Fibroblast of upper back skin (primary cell): ENCODE data around the gene ATP1B4.
A peak's percentile ranks its signal among the peaks of the same experiment; 100 is the strongest.
"Not testable (repeated sequence)": the region's sequence is repeated elsewhere in the genome, so short reads cannot be mapped to it uniquely, and the experiment has no call there.

Experiments
- DNase-seq: peaks from one replicate; pipeline ENCODE4 v3.0.0-alpha.2; 2013

The ATP1B4 gene

DNA sequence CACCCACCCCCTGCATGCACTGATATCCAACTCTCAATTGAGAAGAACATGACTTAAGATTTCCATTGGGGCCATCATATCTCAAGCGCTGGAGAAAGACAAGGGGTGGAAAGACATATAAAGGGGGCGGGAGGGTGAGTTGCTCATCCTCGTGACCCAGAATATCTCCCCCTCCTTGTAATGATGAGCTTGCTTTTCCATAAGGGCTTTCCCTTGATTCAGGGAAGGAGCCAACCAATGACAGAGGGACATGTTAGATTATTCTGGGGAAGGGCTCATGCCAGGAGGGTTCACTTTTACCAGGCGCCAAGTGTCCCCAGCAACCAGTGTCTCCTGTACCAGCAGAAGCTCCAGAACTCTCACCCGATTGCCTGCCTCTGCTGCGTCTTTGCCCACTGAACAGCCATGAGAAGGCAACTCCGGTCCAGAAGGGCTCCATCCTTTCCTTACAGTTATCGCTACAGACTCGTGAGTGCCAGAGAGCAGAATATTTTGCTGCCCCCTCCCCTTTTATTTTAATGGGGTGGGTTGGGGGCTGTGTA, at the start of gene ATP1B4:
Gene ATP1B4, plus strand, starts transcription at position 326 of the 542 bp plus-strand sequence. Its CDS starts 80 bp downstream, at position 406.
- no peak for DNase-seq

DNA sequence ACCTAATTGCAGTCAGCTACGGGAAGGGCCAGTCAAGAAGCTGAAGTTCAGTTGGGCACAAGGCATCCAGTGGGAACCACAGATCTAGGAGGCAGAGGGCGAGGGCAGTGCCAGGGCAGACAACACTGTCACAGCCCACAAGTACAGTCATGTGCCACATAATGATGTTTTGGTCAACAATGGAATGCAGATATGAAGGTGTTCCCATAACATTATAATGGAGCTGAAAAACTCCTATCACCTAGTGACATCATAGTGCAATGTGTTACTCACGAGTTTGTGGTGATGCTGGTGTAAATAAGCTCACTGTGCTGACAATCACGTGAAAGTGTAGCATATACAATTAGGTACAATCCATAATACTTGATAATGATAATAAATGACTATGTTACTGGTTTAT, 46.1 kb upstream of the ATP1B4 start:
- DNase-seq: no peak

DNA sequence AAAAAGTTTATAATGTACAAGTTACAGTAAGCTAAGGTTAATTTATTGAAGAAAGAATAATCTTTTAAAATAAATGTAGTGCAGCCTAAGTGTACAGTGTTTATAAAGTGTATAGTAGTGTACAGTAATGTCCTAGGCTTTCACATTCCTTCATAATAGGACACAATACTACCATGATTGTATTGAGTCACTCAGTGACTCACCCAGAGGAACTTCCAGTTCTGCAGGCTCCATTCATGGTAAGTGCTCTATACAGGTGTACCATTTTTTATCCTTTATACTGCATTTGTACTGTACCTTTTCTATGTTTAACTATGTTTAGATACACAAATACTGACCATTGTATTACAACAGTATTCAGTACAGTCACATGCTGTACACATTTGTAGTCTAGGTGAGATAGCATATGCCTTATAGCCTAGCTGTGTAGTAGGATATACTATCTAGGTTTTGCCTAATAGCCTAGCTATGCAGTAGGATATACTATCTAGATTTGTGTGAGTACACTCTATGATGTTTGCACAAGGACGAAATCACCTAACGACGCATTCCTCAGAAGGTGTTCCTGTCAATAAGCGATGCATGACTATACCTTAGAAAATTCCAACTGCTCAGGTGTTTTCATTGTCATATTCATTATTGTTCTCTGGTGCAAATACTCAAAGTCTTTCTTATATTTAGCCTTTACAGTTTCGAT, 45.2 kb upstream of the ATP1B4 start:
- DNase-seq: peak; percentile 13

DNA sequence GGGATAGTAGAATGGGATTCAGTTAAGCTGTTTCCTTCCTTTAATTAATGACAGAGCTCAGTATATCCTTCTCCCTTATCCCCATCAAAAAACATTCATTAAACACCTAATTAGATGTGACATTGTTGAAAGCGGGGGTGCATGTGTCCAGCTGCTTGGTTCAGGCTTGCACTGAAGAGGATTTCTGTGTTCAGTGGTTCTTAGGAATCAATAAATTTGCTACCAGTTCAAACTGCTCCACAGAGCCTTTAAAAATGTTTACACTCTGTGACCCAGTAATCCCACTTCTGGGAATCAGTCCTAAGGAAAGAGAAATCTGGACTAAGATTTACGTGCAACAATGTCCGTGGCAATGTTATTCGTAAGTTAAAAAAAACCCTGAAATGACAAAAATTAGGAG, 43.5 kb upstream of the ATP1B4 start:
- no peak for DNase-seq

DNA sequence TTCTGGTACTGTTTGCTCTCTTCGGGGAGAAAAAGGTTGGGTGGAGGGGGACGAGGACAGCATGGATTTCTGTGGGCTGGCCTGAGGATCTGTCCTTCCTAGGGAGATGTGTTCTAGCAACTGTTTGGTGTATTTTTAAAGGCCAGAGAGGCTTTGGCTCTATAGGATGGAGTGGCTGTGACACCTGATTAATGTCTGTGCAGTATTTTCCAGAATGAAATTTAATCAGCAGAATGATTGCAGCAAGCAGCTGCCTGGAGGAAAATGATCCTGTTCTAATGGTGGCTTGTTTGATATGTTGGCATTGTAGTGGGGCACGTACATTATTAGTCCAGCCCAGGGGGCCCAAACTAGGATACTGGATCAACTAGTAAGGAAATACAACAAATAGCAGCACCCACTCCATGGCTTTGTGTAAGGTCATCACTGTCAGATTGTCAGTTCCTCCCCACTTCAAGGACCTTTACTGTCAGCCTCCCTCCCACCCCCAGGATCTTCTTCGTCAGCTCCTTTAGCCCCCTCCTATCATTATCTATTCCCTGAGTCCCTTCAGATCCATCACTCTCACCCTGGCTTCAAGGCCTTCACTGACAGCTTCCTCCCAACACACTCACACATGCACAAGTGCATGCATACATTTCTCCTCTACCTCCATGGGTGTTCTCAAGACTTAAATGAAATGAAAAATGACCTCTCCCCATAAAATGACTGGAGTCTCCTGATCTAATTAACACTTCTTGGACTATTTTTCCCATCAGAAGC, 40.2 kb upstream of the ATP1B4 start:
- DNase-seq: no peak

DNA sequence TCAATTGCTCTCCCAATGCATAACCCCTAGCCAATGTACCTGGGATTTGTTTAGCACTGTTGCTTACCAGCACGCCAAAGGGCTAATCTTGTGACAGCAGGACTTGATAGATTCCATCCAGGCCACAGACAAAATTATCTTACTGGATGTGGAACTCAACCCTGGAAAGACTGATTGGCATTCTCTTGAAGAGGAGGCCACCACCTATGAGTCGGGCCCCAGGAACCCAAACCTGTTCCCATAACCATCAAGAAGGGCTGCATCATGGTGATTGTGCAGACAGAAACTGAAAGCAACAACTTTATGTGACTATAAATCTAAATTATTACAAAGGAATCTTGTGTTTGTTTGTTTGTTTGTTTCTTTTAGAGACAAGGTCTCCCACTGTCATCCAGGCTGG, 30.8 kb upstream of the ATP1B4 start:
- DNase-seq: no peak

DNA sequence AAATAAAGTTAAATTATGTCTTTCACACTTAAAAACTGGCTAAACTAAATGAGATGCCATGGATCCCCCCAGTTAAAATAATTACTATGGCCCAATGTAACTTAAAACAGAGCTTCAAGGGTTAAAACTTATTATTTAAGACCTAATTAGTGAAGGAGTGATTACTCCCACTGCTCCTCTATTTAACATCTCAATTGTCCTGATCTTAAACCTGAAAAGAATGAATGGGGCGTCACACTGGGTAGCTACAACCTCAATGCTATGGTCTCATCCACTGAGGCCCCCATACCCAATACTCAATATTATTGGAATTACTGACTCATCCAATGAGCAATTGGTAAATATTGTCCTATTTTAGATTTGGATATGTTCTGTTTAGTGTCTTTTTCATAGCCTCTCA, 29.5 kb upstream of the ATP1B4 start:
- no peak for DNase-seq

DNA sequence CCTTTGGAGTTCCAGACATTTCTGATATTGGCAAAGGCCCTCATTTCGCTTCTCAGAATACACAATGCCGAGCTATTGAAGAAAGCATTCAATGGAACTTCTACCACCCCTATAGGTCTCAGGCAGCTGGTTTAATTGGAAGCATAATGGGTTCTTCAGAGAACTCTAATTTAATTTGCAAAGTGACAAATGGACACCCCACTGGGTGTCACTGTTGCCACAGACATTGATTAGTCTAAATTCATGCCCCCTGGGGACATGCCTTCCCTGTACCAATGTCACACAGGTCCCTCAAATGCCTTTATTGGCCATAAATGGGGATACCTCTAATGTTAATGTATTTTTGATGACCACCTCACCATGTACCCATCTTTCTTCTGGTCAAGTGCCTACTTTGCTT, 27.7 kb upstream of the ATP1B4 start:
- no peak for DNase-seq

DNA sequence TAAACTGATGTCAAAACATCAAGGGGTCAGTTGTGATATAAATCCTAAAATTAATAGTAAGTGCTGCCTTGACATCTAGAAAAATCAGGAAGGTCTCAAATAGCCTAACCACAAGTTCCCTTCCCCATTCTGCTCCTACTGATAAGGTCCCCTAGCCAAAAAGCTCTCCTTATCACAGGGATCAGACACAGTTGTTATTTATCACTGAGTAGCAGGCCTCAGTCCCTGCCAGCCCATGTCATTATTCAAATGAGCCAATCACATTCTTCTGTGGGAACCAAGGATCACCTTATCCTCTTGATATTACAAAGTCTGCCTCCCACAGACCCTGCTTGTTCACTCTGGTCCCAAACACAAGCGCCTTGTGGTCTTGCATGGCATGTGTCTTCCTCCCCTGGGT, 27.3 kb upstream of the ATP1B4 start:
- no peak for DNase-seq

DNA sequence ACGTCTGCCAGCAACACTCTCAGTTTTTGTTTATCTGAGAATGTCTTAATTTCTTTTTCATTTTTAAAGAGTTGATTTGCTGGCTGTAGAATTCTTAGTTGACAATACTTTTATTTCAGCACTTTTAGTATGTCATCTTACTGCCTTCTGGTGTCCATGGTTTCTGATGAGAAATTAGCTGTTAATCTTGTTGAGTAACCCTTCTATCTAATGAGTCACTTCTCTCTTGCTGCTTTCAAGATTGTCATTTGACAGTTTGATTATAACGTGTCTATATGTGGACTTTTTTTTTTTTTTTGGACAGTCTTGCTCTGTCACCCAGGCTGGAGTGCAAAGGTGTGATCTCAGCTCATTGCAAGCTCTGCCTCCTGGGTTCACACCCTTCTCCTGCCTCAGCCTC, 26.6 kb upstream of the ATP1B4 start:
- DNase-seq: no peak

DNA sequence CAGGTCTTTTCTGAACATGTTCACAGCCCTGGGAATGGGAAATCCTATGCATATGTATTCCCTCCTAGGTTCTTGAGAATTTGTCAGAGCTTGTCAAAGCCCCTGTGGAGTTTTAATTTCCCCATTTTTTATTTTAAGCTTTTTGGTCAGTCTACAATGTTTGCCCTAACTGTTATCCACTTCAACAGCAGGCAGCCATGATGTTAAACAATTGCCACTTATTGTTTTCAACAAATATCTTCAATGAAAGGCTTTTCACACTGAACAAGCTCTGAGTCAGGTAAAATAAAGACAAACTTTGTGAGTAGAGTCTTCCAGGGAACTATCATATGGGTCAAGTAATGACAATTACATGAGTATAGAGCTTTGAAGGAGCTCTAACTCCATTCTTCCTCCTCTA, 25.0 kb upstream of the ATP1B4 start:
- no peak for DNase-seq

DNA sequence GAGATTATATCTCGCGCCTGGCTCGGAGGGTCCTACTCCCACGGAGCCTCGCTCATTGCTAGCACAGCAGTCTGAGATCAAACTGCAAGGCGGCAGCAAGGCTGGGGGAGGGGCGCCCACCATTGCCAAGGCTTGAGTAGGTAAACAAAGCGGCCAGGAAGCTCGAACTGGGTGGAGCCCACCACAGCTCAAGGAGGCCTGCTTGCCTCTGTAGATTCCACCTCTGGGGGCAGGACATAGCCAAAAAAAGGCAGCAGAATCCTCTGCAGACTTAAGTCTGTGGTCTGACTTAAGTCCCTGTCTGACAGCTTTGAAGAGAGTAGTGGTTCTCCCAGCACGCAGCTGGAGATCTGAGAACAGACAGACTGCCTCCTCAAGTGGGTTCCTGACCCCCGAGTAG, 17.3 kb upstream of the ATP1B4 start:
- not testable (repeated sequence) for DNase-seq

DNA sequence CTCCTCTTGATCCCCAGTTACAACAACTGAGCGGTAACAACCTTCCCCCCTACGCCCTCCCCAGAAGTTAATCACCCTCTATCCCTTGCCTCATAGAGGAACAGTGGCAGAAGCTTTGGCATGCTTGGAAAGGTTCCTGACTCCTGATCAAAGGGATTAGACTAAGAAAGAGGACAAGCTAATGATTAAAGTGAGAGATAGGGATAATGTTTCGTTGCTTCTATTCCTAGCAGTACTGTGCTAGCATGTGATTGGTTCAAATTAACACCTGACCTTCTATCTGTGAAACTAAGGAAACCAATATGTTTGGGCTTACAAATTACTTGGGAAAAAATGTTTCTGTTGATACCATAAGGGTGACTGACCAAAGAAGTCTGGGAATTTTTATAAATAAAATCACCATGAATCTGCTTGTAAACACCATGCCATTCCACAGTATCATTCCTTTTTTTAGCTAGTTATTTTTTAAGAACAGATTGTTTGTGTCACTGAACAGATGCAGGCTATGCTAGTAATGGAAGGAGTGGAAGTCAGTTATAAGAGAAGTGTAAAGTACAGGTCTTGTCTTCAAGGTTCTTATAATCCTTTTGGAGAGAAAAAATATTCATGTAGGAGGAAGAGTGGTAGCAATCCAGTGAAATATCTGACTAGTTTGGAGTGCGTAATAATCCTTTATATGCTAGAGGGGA, 11.3 kb upstream of the ATP1B4 start:
- DNase-seq: no peak

DNA sequence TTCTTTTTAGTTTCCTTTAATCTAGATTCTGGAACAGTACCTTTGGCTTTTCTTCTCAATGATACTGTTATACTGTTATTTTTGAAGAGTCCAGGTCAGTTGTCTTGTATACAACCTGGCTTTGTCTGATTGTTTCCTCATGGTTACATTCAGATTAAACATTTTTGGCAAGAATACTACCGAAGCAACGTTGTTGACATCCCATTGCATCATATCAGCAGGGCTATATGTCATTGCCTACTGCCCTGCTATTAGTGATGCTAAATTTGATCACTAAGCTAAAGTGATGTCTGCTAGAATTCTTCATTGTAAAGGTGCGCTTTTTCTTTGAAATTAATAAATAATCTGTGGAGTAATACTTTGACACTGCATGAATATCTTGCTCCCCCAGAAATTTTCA, 5.8 kb upstream of the ATP1B4 start:
- no peak for DNase-seq

DNA sequence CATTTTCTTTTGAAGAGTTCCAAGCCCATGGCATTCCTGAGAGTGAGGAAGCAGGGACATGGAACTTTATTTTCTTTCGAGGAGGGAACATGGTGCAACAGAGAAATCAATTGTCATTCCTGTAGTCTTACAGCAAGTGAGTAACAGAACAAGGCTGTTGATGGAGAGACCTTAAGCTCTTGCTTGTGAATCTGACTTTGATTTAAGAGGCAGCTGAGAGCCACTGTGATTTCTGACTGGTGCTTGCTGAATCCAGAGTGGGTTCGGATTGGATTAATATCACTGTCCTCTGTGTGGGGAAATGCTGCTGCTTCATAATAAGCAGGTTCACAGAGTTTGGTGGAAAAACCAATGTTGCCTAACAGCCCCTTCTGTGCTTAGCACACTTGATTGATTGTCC, 4.7 kb upstream of the ATP1B4 start:
- no peak for DNase-seq

DNA sequence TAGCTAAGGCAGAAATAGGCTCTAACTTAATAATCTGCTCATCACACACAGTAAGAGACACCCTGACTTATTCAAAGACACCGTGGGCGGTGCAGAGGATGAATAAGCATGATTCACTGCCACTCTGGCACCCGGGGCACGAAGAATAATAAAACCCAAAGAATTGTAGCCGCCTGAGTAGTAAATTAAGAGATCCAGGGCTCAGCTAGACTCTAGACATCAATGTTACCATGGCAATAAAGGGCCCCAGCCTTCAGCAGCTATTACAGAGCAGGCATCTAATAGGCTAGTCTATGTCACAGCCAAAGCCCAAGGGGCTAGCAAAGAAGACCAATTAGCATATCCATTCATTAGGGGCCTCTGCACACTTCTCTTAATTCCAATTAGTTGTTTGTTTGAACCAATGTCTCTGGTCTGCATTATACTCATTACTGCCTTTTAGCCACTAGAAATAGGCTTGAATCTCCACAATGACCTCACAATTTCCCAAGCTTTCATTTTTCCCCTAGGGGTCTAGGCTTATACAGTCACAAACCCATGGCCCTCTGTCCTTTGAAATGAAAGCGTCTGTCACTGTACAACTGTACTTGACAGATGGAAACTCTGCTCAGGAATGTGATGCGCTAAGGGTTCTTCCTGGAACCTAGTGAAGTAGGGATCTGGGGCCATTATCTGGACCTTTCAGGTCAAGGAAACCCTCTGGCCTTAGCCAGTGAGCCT, 3.0 kb upstream of the ATP1B4 start:
- no peak for DNase-seq

DNA sequence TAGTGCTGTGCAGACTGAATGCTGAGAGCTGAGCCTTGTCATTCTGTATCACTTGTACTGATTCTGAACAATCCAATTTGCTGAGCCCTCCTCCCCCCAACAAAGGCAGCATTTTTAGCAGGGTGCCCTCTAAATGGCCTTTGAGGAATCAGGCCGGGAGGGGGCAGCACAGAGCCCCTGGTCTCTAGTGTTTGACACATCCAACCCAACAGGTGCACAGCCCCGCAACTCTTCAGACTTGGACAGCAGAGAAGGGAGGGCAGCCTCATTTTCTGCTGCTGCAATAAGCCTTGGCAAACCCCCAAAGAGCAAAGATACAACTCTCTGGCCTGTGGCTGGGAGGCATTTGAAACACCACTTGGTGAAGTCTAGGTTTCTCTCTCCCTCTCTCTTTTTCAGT, 3.4 kb downstream of the ATP1B4 start:
- DNase-seq: peak; percentile 2

DNA sequence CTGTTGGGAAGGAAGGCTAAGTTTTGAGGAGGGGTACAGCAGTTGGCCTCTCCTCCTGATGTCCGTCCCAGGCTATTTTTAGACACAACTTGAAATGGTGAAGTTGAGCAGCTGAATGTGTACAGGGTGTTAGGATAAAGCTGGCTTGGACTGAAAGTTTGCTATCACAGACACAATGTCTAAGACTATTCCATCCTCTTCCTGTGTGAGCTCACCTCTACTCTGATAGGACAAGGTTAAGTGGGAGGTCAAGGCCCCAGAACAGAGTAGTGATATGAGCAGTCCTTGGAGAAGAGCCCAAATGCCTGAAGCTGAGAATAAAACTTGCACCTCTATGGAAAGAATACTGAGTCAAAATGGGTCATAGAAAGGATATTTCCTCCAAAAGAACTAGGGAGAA, 4.1 kb downstream of the ATP1B4 start:
- no peak for DNase-seq

DNA sequence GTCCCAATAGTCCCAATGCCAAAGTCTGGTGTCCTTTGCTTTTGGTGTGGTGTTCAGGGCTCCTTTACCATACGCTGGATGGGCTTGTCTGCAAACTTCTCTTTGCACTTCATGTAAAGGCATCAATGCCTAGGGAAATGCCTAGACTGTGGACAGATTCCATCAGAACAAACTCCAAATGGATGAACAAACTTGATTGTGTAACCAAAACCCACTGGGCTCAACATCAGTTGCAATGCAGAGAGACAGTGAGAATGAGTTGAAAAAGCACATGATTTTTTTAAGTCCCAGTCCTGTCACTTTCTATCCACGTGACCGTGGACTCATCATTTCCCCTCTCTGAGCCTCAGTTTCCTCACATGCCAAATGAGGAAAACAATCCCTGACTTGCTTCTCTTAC, 4.9 kb downstream of the ATP1B4 start:
- DNase-seq: no peak

DNA sequence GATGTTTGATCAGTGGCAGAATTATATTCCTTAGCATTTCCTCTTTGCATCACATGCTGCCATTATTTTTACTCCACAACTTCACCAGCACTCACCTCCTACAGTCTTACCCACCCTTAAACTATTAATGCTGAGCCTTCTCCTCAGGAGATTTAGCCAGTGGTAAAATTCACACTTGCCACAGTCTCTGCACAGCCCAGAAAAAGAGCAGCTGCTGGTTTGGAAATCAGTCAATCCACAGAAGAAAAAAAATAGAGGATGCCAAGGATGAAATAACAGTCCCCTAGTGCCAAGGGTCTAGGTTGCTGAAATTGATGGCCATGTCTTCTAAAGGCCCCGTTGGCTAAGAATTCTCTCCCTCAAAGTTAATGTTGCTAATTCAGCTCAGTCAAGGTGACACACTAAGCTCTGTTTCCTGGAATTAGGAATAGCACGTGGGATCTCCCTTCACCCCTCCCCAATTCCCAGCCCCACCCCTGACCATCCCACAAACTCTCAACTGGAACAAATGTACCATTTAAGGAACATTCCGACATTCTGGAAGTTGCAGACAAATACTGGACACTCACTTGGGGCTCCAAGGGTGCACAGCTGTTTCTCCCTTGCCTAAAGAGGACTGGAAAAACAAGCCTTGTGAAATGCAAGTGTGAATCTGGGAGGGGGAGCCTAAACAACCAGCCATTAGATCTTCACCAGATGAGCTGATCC, 5.7 kb downstream of the ATP1B4 start:
- no peak for DNase-seq

DNA sequence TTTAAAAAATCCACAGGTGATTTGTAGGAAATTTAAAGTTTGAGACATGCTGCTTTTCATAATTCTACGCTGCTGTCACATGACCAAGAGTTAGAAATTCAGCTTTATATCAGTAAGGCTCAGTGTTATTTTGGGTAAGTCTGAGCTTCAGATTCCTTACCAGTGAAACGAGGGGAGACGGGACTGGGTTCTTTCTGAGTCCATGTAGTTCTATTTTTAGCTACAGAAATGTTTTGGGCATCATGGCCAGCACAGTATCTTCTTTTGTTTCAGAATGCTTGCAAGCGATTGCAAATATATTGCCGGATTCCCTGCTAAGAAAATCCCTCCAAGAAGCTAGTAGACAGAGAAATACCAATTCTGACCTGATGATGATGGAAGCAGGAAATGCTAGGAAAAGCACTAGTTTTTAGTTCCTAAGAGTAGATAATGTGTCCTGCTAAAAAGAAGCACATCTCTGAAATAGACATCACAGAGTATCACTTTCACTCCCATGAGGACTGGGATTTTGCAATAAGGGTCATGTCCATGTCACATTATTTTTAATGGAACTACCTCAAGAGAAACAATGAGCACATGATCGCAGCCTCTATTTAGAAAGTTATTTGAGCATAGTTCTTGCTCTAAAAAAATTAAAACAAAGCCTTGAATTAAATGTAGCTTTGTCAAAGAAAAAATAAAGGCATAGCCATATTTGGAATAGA, 10.9 kb downstream of the ATP1B4 start:
- no peak for DNase-seq

DNA sequence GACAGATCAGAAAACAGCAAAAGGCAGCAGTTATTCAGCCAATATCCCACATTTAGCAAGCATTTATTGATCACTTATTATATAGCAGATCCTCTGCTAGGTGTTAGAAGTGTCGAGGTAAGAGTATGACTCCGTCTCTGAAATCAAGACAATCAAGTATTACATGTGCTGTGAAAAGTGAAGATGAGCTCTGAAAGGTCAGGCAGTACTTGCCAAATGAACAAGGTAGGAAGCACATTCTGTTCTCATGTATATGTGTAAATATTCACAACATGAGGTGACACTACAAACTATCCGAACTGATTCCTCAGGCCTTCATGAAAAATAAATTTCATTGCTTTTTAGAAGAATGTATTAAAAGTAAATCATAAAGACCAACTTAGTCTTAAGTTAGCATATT, 15.3 kb downstream of the ATP1B4 start:
- DNase-seq: no peak
